Stimulated activated CD4-positive, alpha-beta T cell treated with anti-CD3 and anti-CD28 coated beads, Interleukin-1b, Interleukin-23, amount 100 ng/mL, for 24 hours (primary cell): ENCODE results near the gene SIRT4.
A peak's percentile ranks its signal among the peaks of the same experiment; 100 is the strongest.

Source experiments
- DNase-seq, 4 experiments: peaks; one replicate each; pipeline ENCODE4 v3.0.0-alpha.2; 2020; ENCODE audit warnings: low read depth in 4 of 4, low spot score in 1 of 4

SIRT4 gene

GRCh38 chr12:120278137-120279069, 23.7 kb upstream of the SIRT4 start:
- no peak for DNase-seq

DNA sequence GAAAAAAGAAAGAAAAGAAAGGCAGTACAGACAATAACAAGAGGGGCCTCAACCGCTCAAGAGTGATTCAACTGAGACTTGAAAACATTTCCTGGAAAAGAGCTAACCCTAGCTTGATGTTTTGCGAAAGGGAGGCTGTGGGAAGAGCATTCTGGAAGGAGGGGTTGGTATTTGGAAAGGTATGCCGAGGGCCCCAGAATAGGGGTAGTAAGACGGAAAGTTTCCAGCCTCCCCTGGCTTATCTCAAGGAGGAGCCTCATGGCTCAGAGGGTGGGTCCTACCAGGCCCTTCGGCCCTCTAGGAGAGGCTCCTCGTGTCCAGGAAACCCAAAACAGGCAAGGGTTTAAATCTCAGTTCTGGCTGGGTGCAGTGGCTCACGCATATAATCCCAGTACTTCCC, 18.8 kb upstream of the SIRT4 start:
- DNase-seq = no peak

DNA sequence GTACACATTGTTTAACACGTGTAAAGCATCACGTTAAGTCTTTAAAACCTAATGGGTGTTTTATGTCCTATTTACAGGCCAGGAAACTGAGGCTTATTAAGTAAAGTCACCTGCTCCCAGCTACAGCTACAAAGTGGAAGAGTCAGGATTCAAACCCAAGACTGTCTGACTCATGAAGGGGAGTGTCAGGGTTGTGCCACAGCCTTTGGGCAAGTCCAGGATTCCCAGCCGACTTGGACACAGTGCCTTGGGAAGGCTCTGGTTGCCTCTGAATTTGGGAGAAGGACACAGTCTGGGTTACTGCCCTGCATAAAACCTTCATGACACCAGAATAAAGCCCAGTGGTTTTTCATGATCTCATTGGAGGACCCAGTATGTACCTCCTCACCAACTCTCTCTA, 17.7 kb upstream of the SIRT4 start:
- no peak for DNase-seq

- DNase-seq = no peak
Observed at GRCh38 chr12:120286768-120287490, 15.2 kb upstream of the SIRT4 start.

- DNase-seq = no peak
Observed at GRCh38 chr12:120287491-120287890, 14.6 kb upstream of the SIRT4 start.

DNA sequence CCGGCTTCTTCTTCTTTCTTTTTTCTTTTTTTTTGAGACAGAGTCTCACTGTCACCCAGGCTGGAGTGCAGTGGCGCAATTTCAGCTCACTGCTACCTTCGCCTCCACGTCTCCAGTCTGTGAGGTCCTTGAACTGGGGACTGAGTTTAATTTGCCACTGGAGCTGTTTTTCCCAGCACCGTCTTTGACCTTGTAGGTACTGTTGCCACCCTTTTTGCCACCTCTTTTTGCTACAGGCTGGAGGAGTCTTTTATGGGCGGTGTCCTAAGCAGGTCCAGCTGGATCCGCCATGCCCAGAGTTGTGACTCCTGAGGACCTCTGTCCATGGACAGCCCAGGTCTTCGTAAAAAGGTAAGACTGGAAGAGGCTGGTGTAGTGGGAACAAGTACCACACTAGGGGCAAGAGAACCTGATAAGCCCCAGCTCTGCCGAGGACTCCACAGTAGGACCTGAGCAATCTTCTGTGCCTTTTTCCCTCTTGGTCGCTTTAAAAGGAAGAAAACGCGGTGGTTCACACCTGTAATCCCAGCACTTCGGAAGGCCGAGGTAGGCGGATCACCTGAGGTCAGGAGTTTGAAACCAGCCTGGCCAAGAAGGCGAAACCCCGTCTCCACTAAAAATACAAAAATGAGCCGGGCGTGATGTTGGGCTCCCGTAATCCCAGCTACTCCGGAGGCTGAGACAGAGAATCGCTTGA, 11.4 kb upstream of the SIRT4 start:
- peak in 2 of 4 experiments; percentile 13 to 14 for DNase-seq

DNA sequence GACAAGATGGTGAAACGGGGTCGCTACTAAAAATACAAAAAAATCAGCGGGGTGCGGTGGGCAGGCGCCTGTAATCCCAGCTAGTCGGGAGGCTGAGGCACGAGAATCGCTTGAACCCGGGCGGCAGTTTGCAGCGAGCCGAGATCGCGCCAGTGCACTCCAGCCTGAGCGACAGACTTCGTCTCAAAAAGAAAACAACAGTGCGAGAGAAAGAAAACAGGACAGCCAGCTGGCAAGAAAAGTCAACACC, 9.8 kb upstream of the SIRT4 start:
- peak in 1 of 4 experiments; percentile 21 for DNase-seq

- peak; percentile 56 to 70 (median 66) for DNase-seq
Observed at GRCh38 chr12:120292661-120293531, 9.2 kb upstream of the SIRT4 start, which contains the start of gene RNU4-1. TSS of gene RNU4-1 (minus strand) at chr12:120293237.

- DNase-seq = no peak
Observed at GRCh38 chr12:120314220-120314619, 12.1 kb downstream of the SIRT4 start.

- DNase-seq = no peak
Observed at GRCh38 chr12:120316798-120317223, 14.7 kb downstream of the SIRT4 start.

GRCh38 chr12:120317224-120318105, 15.3 kb downstream of the SIRT4 start:
- peak; percentile 99 to 100 (median 99) for DNase-seq

DNA sequence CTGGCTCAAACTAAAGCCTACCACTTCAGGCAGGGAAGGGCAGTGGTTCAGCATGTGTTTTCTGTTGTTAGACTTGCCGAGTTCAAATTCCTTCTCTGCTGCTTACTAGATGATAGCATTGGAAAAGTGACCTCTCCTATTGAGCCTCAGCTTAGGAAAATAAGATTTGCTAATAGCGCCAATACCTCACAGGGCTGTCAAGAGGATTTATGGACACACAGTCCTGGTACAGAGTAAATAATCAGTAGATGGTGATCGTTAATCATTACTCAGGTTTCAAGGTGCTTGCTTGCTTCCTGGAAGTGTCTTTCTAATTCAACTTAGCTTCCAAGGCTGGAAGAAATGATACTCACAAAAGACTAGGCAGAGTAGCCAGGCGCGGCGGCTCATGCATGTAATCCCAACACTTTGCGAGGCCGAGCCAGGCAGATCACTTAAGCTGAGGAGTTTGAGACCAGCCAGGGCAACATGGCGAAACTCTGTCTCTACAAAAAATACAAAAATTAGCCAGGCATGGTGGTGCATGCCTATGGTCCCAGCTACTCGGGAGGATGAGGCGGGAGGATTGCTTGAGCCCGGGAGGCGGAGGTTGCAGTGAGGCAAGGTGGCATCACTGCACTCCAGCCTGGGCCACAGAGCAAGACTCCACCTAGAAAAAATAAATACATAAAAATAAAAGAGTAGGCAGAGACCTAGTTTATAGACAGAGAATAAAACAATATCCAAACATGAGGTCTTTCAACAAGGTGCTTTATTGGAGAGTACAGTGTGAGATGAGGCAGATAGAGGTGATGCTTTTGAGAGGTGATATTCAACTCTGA, 19.5 kb downstream of the SIRT4 start:
- no peak for DNase-seq

DNA sequence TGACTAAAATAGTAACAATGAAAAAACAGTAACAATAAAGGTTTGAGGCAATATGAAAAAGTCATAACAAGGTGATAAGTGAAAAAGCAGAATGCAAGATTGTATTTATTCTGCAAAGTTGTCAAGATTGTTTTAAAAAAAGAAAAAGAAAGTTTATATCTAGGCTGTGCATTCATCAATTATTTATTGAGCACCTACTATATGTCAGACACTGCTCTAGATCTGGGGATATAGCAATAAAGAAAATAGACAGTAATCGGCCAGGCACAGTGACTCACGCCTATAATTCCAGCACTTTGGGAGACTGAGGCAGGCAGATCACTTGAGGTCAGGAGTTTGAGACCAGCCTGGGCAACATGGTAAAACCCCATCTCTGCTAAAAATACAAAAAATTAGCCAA, 21.7 kb downstream of the SIRT4 start:
- no peak for DNase-seq

- no peak for DNase-seq
Observed at GRCh38 chr12:120324841-120325417, 22.8 kb downstream of the SIRT4 start.

DNA sequence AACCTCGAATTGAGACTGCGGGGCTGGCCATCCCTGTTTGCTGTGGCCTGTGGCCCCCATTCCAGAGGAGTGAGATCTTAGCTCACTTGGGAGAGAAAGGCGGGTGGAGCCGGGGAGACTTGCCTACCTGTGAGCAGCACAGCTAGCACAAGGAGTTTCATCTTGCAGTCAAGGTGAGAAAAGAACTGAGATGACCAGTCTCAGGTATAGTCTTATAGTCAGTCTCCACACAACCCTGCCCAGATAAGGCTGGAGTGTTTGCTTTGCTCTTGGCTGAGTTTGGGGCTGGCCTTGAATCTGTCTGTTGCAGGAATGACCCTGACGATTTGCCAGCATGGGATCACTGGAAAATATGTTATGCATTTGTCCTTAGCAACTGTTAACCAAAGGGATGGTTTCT, 25.5 kb downstream of the SIRT4 start, which contains the start of gene PLA2G1B:
PLA2G1B (minus strand) TSS at position 187 of the 400 bp plus-strand sequence; CDS start at position 161, 26 bp downstream.
- no peak for DNase-seq

- DNase-seq = no peak
Observed at GRCh38 chr12:120328228-120328627, 26.1 kb downstream of the SIRT4 start.

GRCh38 chr12:120331390-120331789, 29.3 kb downstream of the SIRT4 start:
- no peak for DNase-seq

DNA sequence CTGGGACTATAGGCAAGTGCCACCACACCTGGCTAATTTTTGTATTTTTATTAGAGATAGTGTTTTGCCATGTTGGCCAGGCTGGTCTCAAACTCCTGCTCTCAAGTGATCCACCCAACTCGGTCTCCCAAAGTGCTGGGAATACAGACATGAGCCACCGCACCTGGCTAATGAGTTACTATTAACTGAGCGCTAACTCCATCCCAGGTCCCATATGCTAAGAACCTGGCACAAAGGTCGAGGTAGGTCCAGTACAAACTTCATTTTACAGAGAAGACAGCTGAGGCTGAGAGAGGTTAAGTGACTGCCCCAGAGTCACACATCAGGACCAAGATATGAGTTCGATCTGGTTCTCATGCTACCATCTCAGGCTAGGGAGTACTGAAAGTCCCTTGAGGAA, 29.9 kb downstream of the SIRT4 start:
- no peak for DNase-seq
